Thyroid gland (tissue), 4 donors: ENCODE data around the gene IGF1.

Experiments
- CTCF ChIP-seq, 6 experiments: fragments of 200-600 bp in 3 of 6; fragments of 450-650 bp in 3 of 6; sonication (generic) in 3 of 6; IDR thresholded peaks; one replicate each; pipeline ENCODE4 v1.5.1; 2016 to 2019; ENCODE audit warnings: antibody characterized with exemption in 6 of 6, mild to moderate bottlenecking in 2 of 6, inconsistent platforms in 1 of 6, moderate library complexity in 1 of 6
- POLR2A ChIP-seq, 2 donors: fragments of 450-650 bp; IDR thresholded peaks; one replicate each; pipeline ENCODE4 v1.6.1; 2017; ENCODE audit warnings: antibody characterized with exemption in 2 of 2, mild to moderate bottlenecking in 2 of 2, moderate library complexity in 1 of 2

GRCh38 chr12:102479099-102479885, 1.1 kb downstream of the IGF1 start:
- TF ChIP-seq CTCF (IDR thresholded peaks at IDR 0.05) (no peak), POLR2A (IDR thresholded peaks at IDR 0.05) (no peak)
